Nephron (organoid): ENCODE results near the gene CPOX.

Experiments used
- H3K27ac Mint-ChIP-seq, 3 experiments: 2 replicates each; pipeline ENCODE4 v1.8.0; 2020; ENCODE audit warnings: mixed read lengths in 3 of 3, mild to moderate bottlenecking in 2 of 3, moderate library complexity in 1 of 3
- H3K27me3 Mint-ChIP-seq: 2 replicates; pipeline ENCODE4 v1.8.0; 2021; ENCODE audit warnings: low read depth, mild to moderate bottlenecking, moderate library complexity, mixed read lengths
- H3K36me3 Mint-ChIP-seq: 2 replicates; pipeline ENCODE4 v1.8.0; 2020; ENCODE audit warnings: low read depth, mixed read lengths
- H3K4me1 Mint-ChIP-seq: 2 replicates; pipeline ENCODE4 v1.8.0; 2020; ENCODE audit warnings: mixed read lengths
- H3K4me3 Mint-ChIP-seq, 3 experiments: 2 replicates each; pipeline ENCODE4 v1.8.0; 2020; ENCODE audit warnings: mild to moderate bottlenecking in 3 of 3, mixed read lengths in 3 of 3, moderate library complexity in 2 of 3
- H3K9me3 Mint-ChIP-seq: 2 replicates; pipeline ENCODE4 v1.8.0; 2020; ENCODE audit warnings: mixed read lengths
- CTCF ChIP-seq, 3 experiments: fragments of 200-600 bp; sonication (generic); IDR thresholded peaks; one replicate each; pipeline ENCODE4 v1.5.0; 2021; ENCODE audit warnings: antibody characterized with exemption in 3 of 3; ENCODE audit not compliant: unreplicated experiment in 3 of 3

CPOX gene

GRCh38 chr3:98568402-98568801 is 25.0 kb downstream of the CPOX start:
- Mint-ChIP-seq H3K4me1 (peaks cover 3% of the 10 kb centered on the region), H3K9me3 (no peaks in the 10 kb centered on the region), H3K36me3 (no peaks in the 10 kb centered on the region), H3K27ac (no peak overlapping the region), H3K27me3 (no peaks in the 10 kb centered on the region), H3K4me3 (no peak overlapping the region)
- TF ChIP-seq CTCF (IDR thresholded peaks at IDR 0.05; ENCODE audit: unreplicated experiment in 3 of 3), result no peak

- Mint-ChIP-seq H3K36me3 (no peaks in the 10 kb centered on the region), H3K4me3 (no peak overlapping the region), H3K27me3 (no peaks in the 10 kb centered on the region), H3K27ac (no peak overlapping the region), H3K4me1 (no peaks in the 10 kb centered on the region), H3K9me3 (no peaks in the 10 kb centered on the region)
- TF ChIP-seq CTCF (IDR thresholded peaks at IDR 0.05; ENCODE audit: unreplicated experiment in 3 of 3), result no peak
Measured at GRCh38 chr3:98567666-98568270, 25.6 kb downstream of the CPOX start.

GRCh38 chr3:98565843-98566242 is 27.6 kb downstream of the CPOX start:
- Mint-ChIP-seq H3K4me3 (no peak overlapping the region), H3K36me3 (no peaks in the 10 kb centered on the region), H3K4me1 (no peaks in the 10 kb centered on the region), H3K9me3 (no peaks in the 10 kb centered on the region), H3K27ac (no peak overlapping the region), H3K27me3 (no peaks in the 10 kb centered on the region)
- TF ChIP-seq CTCF (IDR thresholded peaks at IDR 0.05; ENCODE audit: unreplicated experiment in 3 of 3), result no peak

- no peak overlapping the region for H3K4me3 Mint-ChIP-seq
Measured at GRCh38 chr3:98565237-98565643, 28.2 kb downstream of the CPOX start.

GRCh38 chr3:98564282-98565005 is 29.0 kb downstream of the CPOX start:
- Mint-ChIP-seq H3K36me3 (no peaks in the 10 kb centered on the region), H3K4me1 (no peaks in the 10 kb centered on the region), H3K27ac (no peak overlapping the region), H3K4me3 (no peak overlapping the region), H3K9me3 (no peaks in the 10 kb centered on the region), H3K27me3 (no peaks in the 10 kb centered on the region)
- no peak for TF ChIP-seq CTCF (IDR thresholded peaks at IDR 0.05; ENCODE audit: unreplicated experiment in 3 of 3)

More at GRCh38 chr3:98565237-98565643, 28.2 kb downstream of the CPOX start:
- Mint-ChIP-seq H3K4me1 (no peaks in the 10 kb centered on the region), H3K36me3 (no peaks in the 10 kb centered on the region), H3K9me3 (no peaks in the 10 kb centered on the region), H3K27ac (no peak overlapping the region), H3K27me3 (no peaks in the 10 kb centered on the region)
- no peak for TF ChIP-seq CTCF (IDR thresholded peaks at IDR 0.05; ENCODE audit: unreplicated experiment in 3 of 3)
